K562 (cell line): ENCODE results near the gene RNU6-9. TPM values are rescaled to one million over a fixed set of nuclear protein-coding genes. Genes with fewer than 3 reads are reported as not detected.

Experiments
- ARNT ChIP-seq, 2 experiments: fragments of 450-650 bp; IDR thresholded peaks; 2 replicates each; pipeline ENCODE4 v1.6.1; 2016; ENCODE audit warnings: mild to moderate bottlenecking in 1 of 2
- BCLAF1 ChIP-seq, 2 experiments: fragments of 450-650 bp in 1 of 2; IDR thresholded peaks; 2 replicates each; pipeline ENCODE4 v1.6.1; 2011 to 2017; ENCODE audit warnings: low read depth in 2 of 2, antibody characterized with exemption in 1 of 2, borderline replicate concordance in 1 of 2, low read length in 1 of 2, mild to moderate bottlenecking in 1 of 2, mixed read lengths in 1 of 2; ENCODE audit not compliant: control insufficient read depth in 1 of 2
- CBX3 ChIP-seq, 2 experiments: IDR thresholded peaks; 1 replicate in 1 of 2; 2 replicates in 1 of 2; pipeline ENCODE4 v1.6.1; 2012; ENCODE audit warnings: inconsistent platforms in 2 of 2, low read length in 2 of 2, borderline replicate concordance in 1 of 2, control low read depth in 1 of 2
- CREB1 ChIP-seq, 2 experiments: sonication (generic) in 1 of 2; formaldehyde crosslinking in 1 of 2; IDR thresholded peaks; 2 replicates each; pipeline versions ENCODE4 v1.6.1 to v1.8.0; 2012 to 2022; ENCODE audit warnings: inconsistent platforms in 1 of 2, mild to moderate bottlenecking in 1 of 2, missing genetic modification reagents in 1 of 2, moderate library complexity in 1 of 2
- FOXA3 ChIP-seq, 2 experiments: fragments of 450-650 bp in 1 of 2; sonication (generic) in 1 of 2; formaldehyde crosslinking; IDR thresholded peaks in 1 of 2; conservative IDR thresholded peaks in 1 of 2; 2 replicates each; pipeline versions ENCODE4 v1.4.0 to v1.8.0; 2020 to 2022; ENCODE audit warnings: mild to moderate bottlenecking in 2 of 2, missing genetic modification reagents in 1 of 2
- FOXP4 ChIP-seq: sonication (generic); formaldehyde crosslinking; IDR thresholded peaks from 2 replicates; pipeline ENCODE4 v1.8.0; 2022; ENCODE audit warnings: mild to moderate bottlenecking, missing genetic modification reagents, borderline replicate concordance
- HMBOX1 ChIP-seq: sonication (generic); IDR thresholded peaks from 2 replicates; pipeline ENCODE4 v1.6.1; 2016
- HNRNPH1 ChIP-seq: fragments of 200-400 bp; formaldehyde crosslinking; optimal IDR thresholded peaks from 2 replicates; pipeline ENCODE3; 2017; ENCODE audit warnings: low read depth, mild to moderate bottlenecking, low read length, moderate library complexity
- MAX ChIP-seq: sonication (generic); formaldehyde crosslinking; IDR thresholded peaks from 2 replicates; pipeline ENCODE4 v1.9.0; 2022; ENCODE audit warnings: mild to moderate bottlenecking, missing genetic modification reagents
- MCM7 ChIP-seq, 2 experiments: fragments of 450-650 bp; IDR thresholded peaks; 2 replicates each; pipeline ENCODE4 v1.6.1; 2016 to 2018
- MED1 ChIP-seq: sonication (generic); formaldehyde crosslinking; IDR thresholded peaks from 2 replicates; pipeline ENCODE4 v1.8.1; 2023; ENCODE audit warnings: missing genetic modification reagents, borderline replicate concordance
- NFE2L1 ChIP-seq: fragments of 450-650 bp; IDR thresholded peaks from 2 replicates; pipeline ENCODE4 v1.6.1; 2016; ENCODE audit warnings: missing genetic modification characterization, low read depth, mild to moderate bottlenecking, missing compliant biosample characterization, moderate library complexity, borderline replicate concordance
- PYGO2 ChIP-seq: fragments of 450-650 bp; IDR thresholded peaks from 2 replicates; pipeline ENCODE4 v1.6.1; 2016; ENCODE audit warnings: mild to moderate bottlenecking, missing genetic modification characterization, moderate library complexity, missing compliant biosample characterization
- RBBP5 ChIP-seq: fragments of 200-600 bp; sonication (generic); IDR thresholded peaks from 2 replicates; pipeline ENCODE4 v1.6.1; 2012; ENCODE audit warnings: borderline replicate concordance, mild to moderate bottlenecking, low read length, control low read depth, inconsistent platforms; ENCODE audit not compliant: insufficient read depth, poor library complexity, severe bottlenecking
- RBFOX2 ChIP-seq: fragments of 200-400 bp; formaldehyde crosslinking; IDR thresholded peaks from 2 replicates; pipeline ENCODE4 v1.6.1; 2017; ENCODE audit warnings: low read depth, mild to moderate bottlenecking, low read length, moderate library complexity
- UBTF ChIP-seq, 2 experiments: IDR thresholded peaks; 2 replicates each; pipeline ENCODE4 v1.6.1; 2012; ENCODE audit warnings: improper control_type of control experiment in 2 of 2, low read depth in 2 of 2, low read length in 2 of 2, borderline replicate concordance in 1 of 2
- ZNF41 ChIP-seq: fragments of 250-450 bp; sonication (Bioruptor Pico); conservative IDR thresholded peaks from 2 replicates; pipeline ENCODE4 v1.4.0; 2020; ENCODE audit warnings: mild to moderate bottlenecking
- ZNF77 ChIP-seq: fragments of 250-450 bp; sonication (Bioruptor Pico); IDR thresholded peaks from 2 replicates; pipeline ENCODE4 v1.5.0; 2020
- polyA plus RNA-seq, 8 experiments: library from polyadenylated mRNA; depleted of rRNA in 4 of 8; stranded (reverse) in 5 of 8; unstranded in 3 of 8; fragments of >200 nt; fragmentation: Nextera tagmentation in 2 of 8; fragmentation: Illumina TruSeq in 1 of 8; extraction: Ambion mirVana in 2 of 8; extraction: Trizol in 1 of 8; gene quantifications; 2 replicates each; pipeline versions ENCODE4 v1.2.1 to v1.2.3, GENCODE V29; 2011 to 2014; ENCODE audit warnings: inconsistent platforms in 1 of 8, missing spikeins in 1 of 8
- total RNA-seq, 7 experiments: library from RNA; depleted of rRNA in 6 of 7; stranded (reverse); fragments of >200 nt in 6 of 7; fragmentation: Illumina TruSeq in 2 of 7; extraction: Trizol in 2 of 7; gene quantifications; 2 replicates each; pipeline versions ENCODE4 v1.2.1 to v1.2.3, GENCODE V29; 2011 to 2021; ENCODE audit warnings: low replicate concordance in 1 of 7

Gene RNU6-9
- total and polyA plus RNA-seq, 9 of the 15 experiments (the other 6 are each of a cell fraction or from before 2014, with no cell fraction given) = not detected

GRCh38 chr19:925087-925525 is 31.8 kb downstream of the RNU6-9 start (continued):
- TF ChIP-seq UBTF (IDR thresholded peaks at IDR 0.05; ENCODE audit: borderline replicate concordance in 1 of 2, low read depth in 2 of 2, low read length in 2 of 2) (no peak), PYGO2 (tag) (no peak), MED1 (no peak), MCM7 (IDR thresholded peaks at IDR 0.05) (no peak), FOXP4 (CRISPR knock-in tag) (peak; percentile 8; the same call in 1 of the 2 replicates), CBX3 (IDR thresholded peaks at IDR 0.05; ENCODE audit: borderline replicate concordance in 1 of 2, low read length in 2 of 2) (no peak; a peak in 1 of 3 replicates), ZNF77 (no peak), ARNT (IDR thresholded peaks at IDR 0.05) (no peak), HMBOX1 (no peak), RBBP5 (no peak), MAX (CRISPR knock-in tag) (peak; percentile 95), ZNF41 (CRISPR knock-in tag) (no peak), RBFOX2 (peak; percentile 85), CREB1 (IDR thresholded peaks at IDR 0.05) (no peak), CREB1 (CRISPR knock-in tag; IDR thresholded peaks at IDR 0.05) (peak; percentile 55; the same call in 1 of the 2 replicates), HNRNPH1 (no peak), NFE2L1 (tag) (no peak), BCLAF1 (IDR thresholded peaks at IDR 0.05; ENCODE audit: borderline replicate concordance in 1 of 2, control insufficient read depth in 1 of 2, low read depth in 2 of 2, low read length in 1 of 2) (no peak), FOXA3 (CRISPR knock-in tag; conservative IDR thresholded peaks at IDR 0.05 in 1 of 2, IDR thresholded peaks at IDR 0.05 in 1 of 2) (peak in 1 of 2 experiments; percentile 66; a peak in 2 of 4 replicates)
